Measurements from ENCODE around the gene MMP28.
A peak's percentile ranks its signal among the peaks of the same experiment; 100 is the strongest.

MMP28 gene

GRCh38 chr17:35797370-35797769 lies 1.9 kb upstream of the MMP28 start:
- no peaks in the 10 kb centered on the region for H3K9me3 ChIP-seq (ENCODE audit: control insufficient read depth, insufficient read depth, low read length)

GRCh38 chr17:35796942-35797341 lies 1.5 kb upstream of the MMP28 start:
- H4K20me1 ChIP-seq (ENCODE audit: control insufficient read depth, insufficient read depth, low read depth, low read length), result no peaks in the 10 kb centered on the region
- no peaks in the 10 kb centered on the region for H3K79me2 ChIP-seq (ENCODE audit: control insufficient read depth, low read length)
- H3K9me2 ChIP-seq (replicated peaks; ENCODE audit: control insufficient read depth, low read length), result no peaks in the 10 kb centered on the region
- H3K4me1 ChIP-seq (ENCODE audit: control insufficient read depth, low read length), result peaks cover 9% of the 10 kb centered on the region
- no peak for TF ChIP-seq EZH2phosphoT487 (IDR thresholded peaks at IDR 0.05; ENCODE audit: borderline replicate concordance, low read length)
- no peak for TF ChIP-seq CTCF (IDR thresholded peaks at IDR 0.05; ENCODE audit: low read depth, low read length, poor library complexity, severe bottlenecking)
- no peak overlapping the region for H3K4me3 ChIP-seq (ENCODE audit: low read length)
- no peaks in the 10 kb centered on the region for H3F3A ChIP-seq (ENCODE audit: control insufficient read depth, insufficient read depth)
- no peaks in the 10 kb centered on the region for H3K9me3 ChIP-seq (ENCODE audit: control insufficient read depth, insufficient read depth, low read length)
- H3K4me2 ChIP-seq (ENCODE audit: low read length), result no peak overlapping the region
- H3K27me3 ChIP-seq (ENCODE audit: control insufficient read depth, low read length), result peaks cover 67% of the 10 kb centered on the region
- no peaks in the 10 kb centered on the region for H3K36me3 ChIP-seq (ENCODE audit: control insufficient read depth, low read length)
- H3K27ac ChIP-seq (ENCODE audit: low read depth, low read length), result no peak overlapping the region

More at GRCh38 chr17:35797370-35797769, 1.9 kb upstream of the MMP28 start:
- no peaks in the 10 kb centered on the region for H3K36me3 ChIP-seq (ENCODE audit: control insufficient read depth, low read length)
- no peaks in the 10 kb centered on the region for H4K20me1 ChIP-seq (ENCODE audit: control insufficient read depth, insufficient read depth, low read depth, low read length)
- H3K27me3 ChIP-seq (ENCODE audit: control insufficient read depth, low read length), result peaks cover 63% of the 10 kb centered on the region
- no peak for TF ChIP-seq EZH2phosphoT487 (IDR thresholded peaks at IDR 0.05; ENCODE audit: borderline replicate concordance, low read length)
- TF ChIP-seq CTCF (IDR thresholded peaks at IDR 0.05; ENCODE audit: low read depth, low read length, poor library complexity, severe bottlenecking), result no peak
- H3K79me2 ChIP-seq (ENCODE audit: control insufficient read depth, low read length), result no peaks in the 10 kb centered on the region
- H3K4me3 ChIP-seq (ENCODE audit: low read length), result no peak overlapping the region
- H3K4me1 ChIP-seq (ENCODE audit: control insufficient read depth, low read length), result peaks cover 10% of the 10 kb centered on the region
- no peaks in the 10 kb centered on the region for H3K9me2 ChIP-seq (replicated peaks; ENCODE audit: control insufficient read depth, low read length)
- no peaks in the 10 kb centered on the region for H3F3A ChIP-seq (ENCODE audit: control insufficient read depth, insufficient read depth)
- H3K4me2 ChIP-seq (ENCODE audit: low read length), result no peak overlapping the region
- no peak overlapping the region for H3K27ac ChIP-seq (ENCODE audit: low read depth, low read length)

GRCh38 chr17:35795871-35796265 lies 427 bp upstream of the MMP28 start:
- Histone ChIP-seq H3K9me3 (ENCODE audit: control insufficient read depth, insufficient read depth, low read length) (no peaks in the 10 kb centered on the region), H3K4me1 (ENCODE audit: control insufficient read depth, low read length) (no peaks in the 10 kb centered on the region), H4K20me1 (ENCODE audit: control insufficient read depth, insufficient read depth, low read depth, low read length) (no peaks in the 10 kb centered on the region), H3K36me3 (ENCODE audit: control insufficient read depth, low read length) (no peaks in the 10 kb centered on the region), H3F3A (ENCODE audit: control insufficient read depth, insufficient read depth) (no peaks in the 10 kb centered on the region), H3K79me2 (ENCODE audit: control insufficient read depth, low read length) (no peaks in the 10 kb centered on the region), H3K4me3 (ENCODE audit: low read length) (no peak overlapping the region), H3K27me3 (ENCODE audit: control insufficient read depth, low read length) (peaks cover 71% of the 10 kb centered on the region), H3K27ac (ENCODE audit: low read depth, low read length) (no peak overlapping the region), H3K4me2 (ENCODE audit: low read length) (peak overlapping the region; percentile 31; the same call in 1 of the 2 replicates), H3K9me2 (replicated peaks; ENCODE audit: control insufficient read depth, low read length) (no peaks in the 10 kb centered on the region)
- no peak for TF ChIP-seq EZH2phosphoT487 (IDR thresholded peaks at IDR 0.05; ENCODE audit: borderline replicate concordance, low read length)
- TF ChIP-seq CTCF (IDR thresholded peaks at IDR 0.05; ENCODE audit: low read depth, low read length, poor library complexity, severe bottlenecking), result no peak
